Measurements from ENCODE around the gene TRAF6. TPM values are rescaled to one million over a fixed set of nuclear protein-coding genes. Genes with fewer than 3 reads are reported as not detected.

The TRAF6 gene
- total and polyA plus RNA-seq, 9 of the 15 experiments (the other 6 are each of a cell fraction or from before 2014, with no cell fraction given), result 2.0 to 13.1 (median 8.2) TPM

- TF ChIP-seq NUFIP1 (IDR thresholded peaks at IDR 0.05; ENCODE audit: partially characterized antibody) (no peak), CREB1 (IDR thresholded peaks at IDR 0.05) (no peak), CREB1 (CRISPR knock-in tag; IDR thresholded peaks at IDR 0.05) (no peak), TFAP4 (CRISPR knock-in tag; IDR thresholded peaks at IDR 0.05; ENCODE audit: borderline replicate concordance) (peak; percentile 75), FOXK2 (conservative IDR thresholded peaks at IDR 0.05 in 1 of 2, IDR thresholded peaks at IDR 0.05 in 1 of 2; ENCODE audit: low read depth in 2 of 2) (peak in 1 of 2 experiments; percentile 41; a peak in 1 of 4 replicates), MEIS2 (IDR thresholded peaks at IDR 0.05; ENCODE audit: partially characterized antibody) (peak; percentile 53), MEF2A (IDR thresholded peaks at IDR 0.05; ENCODE audit: control insufficient read depth, low read depth, low read length) (peak; percentile 46; the same call in 1 of the 2 replicates), RAD51 (IDR thresholded peaks at IDR 0.05; ENCODE audit: borderline replicate concordance, low read depth) (peak; percentile 39; the same call in 1 of the 2 replicates), FOXP1 (CRISPR knock-in tag; IDR thresholded peaks at IDR 0.05) (peak; percentile 77), JUND (IDR thresholded peaks at IDR 0.05; ENCODE audit: borderline replicate concordance, low read depth, low read length) (0 out of 2 replicates have a peak, but pooled peaks have one; percentile 8), JUND (tag; IDR thresholded peaks at IDR 0.05; ENCODE audit: borderline replicate concordance, low read depth, low read length) (peak; percentile 43; the same call in 1 of the 3 replicates), CTCF (IDR thresholded peaks at IDR 0.05 in 2 of 3, conservative IDR thresholded peaks at IDR 0.05 in 1 of 3; ENCODE audit: insufficient read depth in 2 of 3, low read depth in 1 of 3, low read length in 3 of 3) (peak; percentile 55 to 72 (median 62)), SOX6 (IDR thresholded peaks at IDR 0.05) (peak; percentile 74), DEAF1 (CRISPR knock-in tag; IDR thresholded peaks at IDR 0.05) (peak; percentile 56), GABPA (tag; conservative IDR thresholded peaks at IDR 0.05; ENCODE audit: low read depth) (no peak), HBP1 (CRISPR knock-in tag; IDR thresholded peaks at IDR 0.05) (no peak), E2F5 (CRISPR knock-in tag; IDR thresholded peaks at IDR 0.05) (no peak), MEF2D (tag; conservative IDR thresholded peaks at IDR 0.05; ENCODE audit: low read depth) (peak; percentile 80; the same call in 1 of the 2 replicates)
These were observed 30.9 kb upstream of the TRAF6 start (continued) for GRCh38 chr11:36540998-36541397.
